WTC11 (cell line): ENCODE data around the gene MARK3.

Source experiments
- JUN ChIP-seq: sonication (generic); formaldehyde crosslinking; IDR thresholded peaks from 2 replicates; pipeline ENCODE4 v1.8.0; 2023; ENCODE audit warnings: mild to moderate bottlenecking, missing genetic modification reagents
- ZNF121 ChIP-seq: sonication (generic); formaldehyde crosslinking; IDR thresholded peaks from 2 replicates; pipeline ENCODE4 v1.8.0; 2023; ENCODE audit warnings: missing genetic modification reagents
- TF ChIP-seq, protein P1 (sequence below): sonication (generic); formaldehyde crosslinking; IDR thresholded peaks from 2 replicates; pipeline ENCODE4 v1.8.0; 2022; ENCODE audit warnings: mild to moderate bottlenecking, missing genetic modification reagents
- TF ChIP-seq, protein P2 (sequence below): sonication (generic); formaldehyde crosslinking; conservative IDR thresholded peaks from 2 replicates; pipeline ENCODE4 v1.8.1; 2022; ENCODE audit warnings: mild to moderate bottlenecking, missing genetic modification reagents
- TF ChIP-seq, protein P3 (sequence below): fragments of 200-600 bp; IDR thresholded peaks from 2 replicates; pipeline ENCODE4 v1.8.0; 2022; ENCODE audit warnings: antibody characterized with exemption
- TF ChIP-seq, protein P4 (sequence below): sonication (generic); formaldehyde crosslinking; conservative IDR thresholded peaks from 2 replicates; pipeline ENCODE4 v1.8.1; 2023; ENCODE audit warnings: mild to moderate bottlenecking, low read depth, missing genetic modification reagents, moderate library complexity

DNA sequence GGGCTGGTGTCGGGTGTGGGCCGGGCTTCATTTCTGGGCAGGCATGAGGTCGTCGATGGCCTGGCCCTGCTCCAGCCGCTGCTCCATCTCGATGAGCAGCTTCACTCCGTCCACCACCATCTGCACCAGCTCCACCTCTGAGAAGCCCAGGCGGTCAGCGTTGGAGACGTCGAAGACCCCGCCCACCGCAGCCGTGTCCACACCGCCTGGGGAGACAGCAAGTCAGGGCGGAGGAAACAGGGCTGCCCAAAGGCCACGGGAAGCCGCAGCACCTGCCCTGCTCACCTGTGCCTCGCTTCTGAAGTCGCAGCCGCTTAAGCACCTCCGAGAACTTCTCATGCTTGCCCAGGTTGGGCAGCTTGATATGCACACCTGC, 134.6 kb downstream of the MARK3 start:
- TF ChIP-seq, protein P1, sequence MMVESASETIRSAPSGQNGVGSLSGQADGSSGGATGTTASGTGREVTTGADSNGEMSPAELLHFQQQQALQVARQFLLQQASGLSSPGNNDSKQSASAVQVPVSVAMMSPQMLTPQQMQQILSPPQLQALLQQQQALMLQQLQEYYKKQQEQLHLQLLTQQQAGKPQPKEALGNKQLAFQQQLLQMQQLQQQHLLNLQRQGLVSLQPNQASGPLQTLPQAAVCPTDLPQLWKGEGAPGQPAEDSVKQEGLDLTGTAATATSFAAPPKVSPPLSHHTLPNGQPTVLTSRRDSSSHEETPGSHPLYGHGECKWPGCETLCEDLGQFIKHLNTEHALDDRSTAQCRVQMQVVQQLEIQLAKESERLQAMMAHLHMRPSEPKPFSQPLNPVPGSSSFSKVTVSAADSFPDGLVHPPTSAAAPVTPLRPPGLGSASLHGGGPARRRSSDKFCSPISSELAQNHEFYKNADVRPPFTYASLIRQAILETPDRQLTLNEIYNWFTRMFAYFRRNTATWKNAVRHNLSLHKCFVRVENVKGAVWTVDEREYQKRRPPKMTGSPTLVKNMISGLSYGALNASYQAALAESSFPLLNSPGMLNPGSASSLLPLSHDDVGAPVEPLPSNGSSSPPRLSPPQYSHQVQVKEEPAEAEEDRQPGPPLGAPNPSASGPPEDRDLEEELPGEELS: no peak
- TF ChIP-seq ZNF121 (CRISPR knock-in tag) (no peak), JUN (CRISPR knock-in tag) (no peak)
- TF ChIP-seq, protein P2, sequence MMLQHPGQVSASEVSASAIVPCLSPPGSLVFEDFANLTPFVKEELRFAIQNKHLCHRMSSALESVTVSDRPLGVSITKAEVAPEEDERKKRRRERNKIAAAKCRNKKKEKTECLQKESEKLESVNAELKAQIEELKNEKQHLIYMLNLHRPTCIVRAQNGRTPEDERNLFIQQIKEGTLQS (CRISPR knock-in tag): no peak
- TF ChIP-seq, protein P3, sequence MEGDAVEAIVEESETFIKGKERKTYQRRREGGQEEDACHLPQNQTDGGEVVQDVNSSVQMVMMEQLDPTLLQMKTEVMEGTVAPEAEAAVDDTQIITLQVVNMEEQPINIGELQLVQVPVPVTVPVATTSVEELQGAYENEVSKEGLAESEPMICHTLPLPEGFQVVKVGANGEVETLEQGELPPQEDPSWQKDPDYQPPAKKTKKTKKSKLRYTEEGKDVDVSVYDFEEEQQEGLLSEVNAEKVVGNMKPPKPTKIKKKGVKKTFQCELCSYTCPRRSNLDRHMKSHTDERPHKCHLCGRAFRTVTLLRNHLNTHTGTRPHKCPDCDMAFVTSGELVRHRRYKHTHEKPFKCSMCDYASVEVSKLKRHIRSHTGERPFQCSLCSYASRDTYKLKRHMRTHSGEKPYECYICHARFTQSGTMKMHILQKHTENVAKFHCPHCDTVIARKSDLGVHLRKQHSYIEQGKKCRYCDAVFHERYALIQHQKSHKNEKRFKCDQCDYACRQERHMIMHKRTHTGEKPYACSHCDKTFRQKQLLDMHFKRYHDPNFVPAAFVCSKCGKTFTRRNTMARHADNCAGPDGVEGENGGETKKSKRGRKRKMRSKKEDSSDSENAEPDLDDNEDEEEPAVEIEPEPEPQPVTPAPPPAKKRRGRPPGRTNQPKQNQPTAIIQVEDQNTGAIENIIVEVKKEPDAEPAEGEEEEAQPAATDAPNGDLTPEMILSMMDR: no peak
- TF ChIP-seq, protein P4, sequence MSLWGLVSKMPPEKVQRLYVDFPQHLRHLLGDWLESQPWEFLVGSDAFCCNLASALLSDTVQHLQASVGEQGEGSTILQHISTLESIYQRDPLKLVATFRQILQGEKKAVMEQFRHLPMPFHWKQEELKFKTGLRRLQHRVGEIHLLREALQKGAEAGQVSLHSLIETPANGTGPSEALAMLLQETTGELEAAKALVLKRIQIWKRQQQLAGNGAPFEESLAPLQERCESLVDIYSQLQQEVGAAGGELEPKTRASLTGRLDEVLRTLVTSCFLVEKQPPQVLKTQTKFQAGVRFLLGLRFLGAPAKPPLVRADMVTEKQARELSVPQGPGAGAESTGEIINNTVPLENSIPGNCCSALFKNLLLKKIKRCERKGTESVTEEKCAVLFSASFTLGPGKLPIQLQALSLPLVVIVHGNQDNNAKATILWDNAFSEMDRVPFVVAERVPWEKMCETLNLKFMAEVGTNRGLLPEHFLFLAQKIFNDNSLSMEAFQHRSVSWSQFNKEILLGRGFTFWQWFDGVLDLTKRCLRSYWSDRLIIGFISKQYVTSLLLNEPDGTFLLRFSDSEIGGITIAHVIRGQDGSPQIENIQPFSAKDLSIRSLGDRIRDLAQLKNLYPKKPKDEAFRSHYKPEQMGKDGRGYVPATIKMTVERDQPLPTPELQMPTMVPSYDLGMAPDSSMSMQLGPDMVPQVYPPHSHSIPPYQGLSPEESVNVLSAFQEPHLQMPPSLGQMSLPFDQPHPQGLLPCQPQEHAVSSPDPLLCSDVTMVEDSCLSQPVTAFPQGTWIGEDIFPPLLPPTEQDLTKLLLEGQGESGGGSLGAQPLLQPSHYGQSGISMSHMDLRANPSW (CRISPR knock-in tag): no peak
